Colonic mucosa (tissue), 4 donors: Measurements from ENCODE around the gene PIP5K1B. TPM values are rescaled to one million over a fixed set of nuclear protein-coding genes. Genes with fewer than 3 reads are reported as not detected.

Experiments used
- DNase-seq: peaks from one replicate; pipeline ENCODE4 v3.0.0-alpha.2; 2020
- H3K27ac ChIP-seq: fragments of 200-600 bp; one replicate; pipeline ENCODE4 v1.8.0; 2021
- H3K27me3 ChIP-seq: fragments of 200-600 bp; one replicate; pipeline ENCODE4 v1.8.0; 2021
- H3K36me3 ChIP-seq: fragments of 200-600 bp; one replicate; pipeline ENCODE4 v1.8.0; 2021
- H3K4me1 ChIP-seq: fragments of 200-600 bp; one replicate; pipeline ENCODE4 v1.8.0; 2021; ENCODE audit warnings: mild to moderate bottlenecking
- H3K4me3 ChIP-seq: fragments of 200-600 bp; one replicate; pipeline ENCODE4 v1.8.0; 2021
- H3K9ac ChIP-seq, 2 donors: one replicate each; pipeline ENCODE4 v1.7.0; 2013; ENCODE audit warnings: control low read depth in 2 of 2, low read depth in 2 of 2, low read length in 2 of 2
- H3K9me3 ChIP-seq: fragments of 200-600 bp; one replicate; pipeline ENCODE4 v1.8.0; 2021
- CTCF ChIP-seq: fragments of 200-600 bp; IDR thresholded peaks from one replicate; pipeline ENCODE4 v1.8.0; 2022; ENCODE audit warnings: antibody characterized with exemption, mild to moderate bottlenecking
- intact Hi-C: fragments of 100-400 bp; cut with DNase I; formaldehyde crosslinking; loops from one replicate; pipeline ENCODE4 v1.14.1; 2022
- total RNA-seq, 2 donors: library from RNA; stranded (reverse); fragmentation: NEBNext Ultra II Directional in 1 of 2; extraction: Animal tissue kit (Norgen Biotek cat#: 25700) in 1 of 2; gene quantifications; one replicate each; pipeline ENCODE4 v1.2.1, GENCODE V29; 2021
- donor health status: healthy.
- donor health status: DM: no; HTN: no; CAD: no.
- donor health status: DM: no; HTN: no; CAD: no.

The PIP5K1B gene
- total RNA-seq, 2 donors from 2014 or later: 59.2 to 74.2 TPM

DNA sequence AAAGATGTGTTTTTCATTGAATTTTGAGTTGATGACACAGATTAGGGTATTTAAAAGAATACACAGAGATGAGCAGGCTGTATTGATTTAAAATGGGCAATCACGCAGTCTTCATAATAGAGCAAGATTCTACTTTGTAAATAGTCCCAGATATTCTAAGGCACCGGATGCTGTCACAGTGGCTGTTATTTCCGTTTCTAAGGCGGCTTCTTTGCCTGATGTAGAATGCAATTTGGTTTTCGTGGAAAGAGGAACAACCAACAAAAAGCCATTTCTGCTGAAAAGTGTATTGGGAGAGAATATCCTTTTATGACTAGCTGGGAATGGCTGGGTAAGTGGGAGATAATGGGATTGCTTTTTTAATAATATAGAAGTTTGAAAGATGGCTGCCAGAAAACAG lies 291.4 kb downstream of the PIP5K1B start:
- no peaks in the 10 kb centered on the region for H3K27me3 ChIP-seq
- no peak for TF ChIP-seq CTCF
- no peak for DNase-seq
- intact Hi-C loops: loop anchor here (5.0 to 10.0 kb wide), 2 partner anchors 289 to 412 kb away; partner anchors contain the start of gene PIP5K1B
- no peaks in the 10 kb centered on the region for H3K4me1 ChIP-seq
- no peak overlapping the region for H3K27ac ChIP-seq
- no peaks in the 10 kb centered on the region for H3K36me3 ChIP-seq
- H3K9ac ChIP-seq: no peak overlapping the region
- no peak overlapping the region for H3K4me3 ChIP-seq
- no peaks in the 10 kb centered on the region for H3K9me3 ChIP-seq

GRCh38 chr9:68997666-68998065 lies 292.6 kb downstream of the PIP5K1B start:
- H3K9me3 ChIP-seq: no peaks in the 10 kb centered on the region
- DNase-seq: no peak
- H3K27me3 ChIP-seq: no peaks in the 10 kb centered on the region
- no peak overlapping the region for H3K4me3 ChIP-seq
- intact Hi-C loops: loop anchor here (5.0 to 10.0 kb wide), 2 partner anchors 290 to 413 kb away; partner anchors contain the start of gene PIP5K1B
- no peaks in the 10 kb centered on the region for H3K4me1 ChIP-seq
- no peak overlapping the region for H3K9ac ChIP-seq
- TF ChIP-seq CTCF: no peak
- no peak overlapping the region for H3K27ac ChIP-seq
- no peaks in the 10 kb centered on the region for H3K36me3 ChIP-seq

- no peaks in the 10 kb centered on the region for H3K27me3 ChIP-seq
- DNase-seq: no peak
- H3K4me1 ChIP-seq: no peaks in the 10 kb centered on the region
- no peak overlapping the region for H3K4me3 ChIP-seq
- no peak overlapping the region for H3K9ac ChIP-seq
- no peaks in the 10 kb centered on the region for H3K36me3 ChIP-seq
- intact Hi-C loops: loop anchor here (5.0 to 10.0 kb wide), 2 partner anchors 291 to 414 kb away; partner anchors contain the start of gene PIP5K1B
- no peaks in the 10 kb centered on the region for H3K9me3 ChIP-seq
- TF ChIP-seq CTCF: no peak
- no peak overlapping the region for H3K27ac ChIP-seq
These were observed 293.3 kb downstream of the PIP5K1B start for GRCh38 chr9:68998385-68998784.

DNA sequence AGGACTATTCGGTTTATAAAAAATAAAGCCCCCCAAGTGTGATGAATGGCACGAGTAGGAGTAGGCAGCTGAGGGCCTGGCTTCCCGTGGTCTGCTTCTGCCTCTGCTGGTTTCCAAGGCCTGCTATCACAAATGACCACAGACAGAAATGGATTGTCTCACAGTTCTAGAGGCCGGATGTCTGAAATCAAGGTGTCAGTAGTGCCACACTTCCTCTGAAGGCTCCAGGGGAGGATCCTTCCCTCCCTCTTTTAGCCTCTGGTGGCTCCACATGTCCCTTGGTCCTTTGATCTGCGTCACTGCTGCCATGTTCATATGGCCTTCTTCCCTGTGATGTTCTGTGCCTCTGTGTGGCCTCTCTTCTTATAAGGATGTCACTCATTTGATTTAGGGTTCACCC lies 293.8 kb downstream of the PIP5K1B start:
- TF ChIP-seq CTCF: no peak
- no peak for DNase-seq
- no peak overlapping the region for H3K9ac ChIP-seq
- intact Hi-C loops: loop anchor here (5.0 to 10.0 kb wide), 2 partner anchors 292 to 414 kb away; partner anchors contain the start of gene PIP5K1B
- H3K36me3 ChIP-seq: no peaks in the 10 kb centered on the region
- H3K4me1 ChIP-seq: no peaks in the 10 kb centered on the region
- H3K27ac ChIP-seq: no peak overlapping the region
- no peaks in the 10 kb centered on the region for H3K9me3 ChIP-seq
- no peak overlapping the region for H3K4me3 ChIP-seq
- no peaks in the 10 kb centered on the region for H3K27me3 ChIP-seq

DNA sequence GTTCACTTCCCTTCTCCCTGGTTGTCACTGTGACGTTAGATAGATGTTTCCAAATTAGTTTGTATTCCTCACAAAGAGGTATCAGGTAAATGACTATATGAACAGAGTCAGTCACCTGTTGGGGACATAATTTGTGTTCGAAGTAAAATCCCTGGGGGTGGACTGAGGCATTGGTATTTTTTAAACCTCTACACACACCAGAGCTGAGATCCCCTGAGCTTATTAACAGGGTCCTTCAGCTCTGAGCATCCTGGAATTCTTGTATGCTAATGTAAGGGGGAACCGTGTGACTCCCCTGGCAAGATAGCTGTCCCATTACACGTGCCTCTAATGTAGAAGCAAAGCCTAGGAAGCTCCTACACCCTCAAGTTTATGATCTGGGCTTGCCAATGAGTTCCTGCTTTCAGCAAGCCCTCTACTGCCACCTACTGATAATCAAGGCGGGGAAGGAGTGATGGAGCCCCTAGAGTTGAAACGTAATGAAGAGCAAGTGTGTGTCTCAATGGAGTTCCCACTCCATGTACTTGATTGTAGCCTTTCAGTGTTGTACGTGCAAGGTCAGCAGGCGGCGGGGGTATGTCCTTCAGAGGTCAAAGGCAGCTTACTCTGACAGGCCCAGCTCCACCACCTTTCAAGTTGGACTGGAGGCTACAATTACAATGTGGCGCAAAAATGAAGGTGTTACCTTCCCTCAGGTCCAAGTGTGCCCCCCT lies 294.5 kb downstream of the PIP5K1B start:
- no peak overlapping the region for H3K4me3 ChIP-seq
- no peaks in the 10 kb centered on the region for H3K4me1 ChIP-seq
- peak; percentile 76 for TF ChIP-seq CTCF
- H3K36me3 ChIP-seq: no peaks in the 10 kb centered on the region
- no peaks in the 10 kb centered on the region for H3K27me3 ChIP-seq
- no peak overlapping the region for H3K27ac ChIP-seq
- DNase-seq: peak; percentile 82
- intact Hi-C loops: loop anchor here (5.0 to 10.0 kb wide), 2 partner anchors 292 to 415 kb away; partner anchors contain the start of gene PIP5K1B
- H3K9ac ChIP-seq: no peak overlapping the region
- no peaks in the 10 kb centered on the region for H3K9me3 ChIP-seq
